GM19328 (cell line): ENCODE measurements around the gene SULT1E1.

Experiments
- ATAC-seq: cut with Tn5 transposase; IDR thresholded peaks from one replicate; pipeline ENCODE4 v1.9.1; 2021; ENCODE audit warnings: mild to moderate bottlenecking, moderate library complexity; ENCODE audit not compliant: unreplicated experiment

Gene SULT1E1, protein sequence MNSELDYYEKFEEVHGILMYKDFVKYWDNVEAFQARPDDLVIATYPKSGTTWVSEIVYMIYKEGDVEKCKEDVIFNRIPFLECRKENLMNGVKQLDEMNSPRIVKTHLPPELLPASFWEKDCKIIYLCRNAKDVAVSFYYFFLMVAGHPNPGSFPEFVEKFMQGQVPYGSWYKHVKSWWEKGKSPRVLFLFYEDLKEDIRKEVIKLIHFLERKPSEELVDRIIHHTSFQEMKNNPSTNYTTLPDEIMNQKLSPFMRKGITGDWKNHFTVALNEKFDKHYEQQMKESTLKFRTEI

DNA sequence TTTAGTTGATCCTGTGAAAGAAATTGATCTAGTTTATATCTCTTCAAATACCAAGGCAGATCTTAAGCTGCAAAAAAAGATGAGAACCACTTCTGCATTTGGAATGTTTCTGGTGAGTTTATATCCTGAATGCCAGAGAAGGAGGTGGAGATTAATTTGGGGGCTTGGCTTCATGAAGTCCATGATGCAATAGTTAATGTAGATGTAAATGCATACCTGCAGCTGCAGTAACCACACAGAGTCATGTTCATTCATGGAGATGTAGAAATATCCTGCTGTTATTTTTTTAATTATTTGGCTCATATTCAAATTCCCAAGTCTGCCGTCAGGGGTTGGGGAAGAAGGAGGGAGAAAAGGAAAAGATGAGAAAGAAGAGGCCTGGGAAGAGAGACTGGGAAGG is at the start of gene SULT1E1:
SULT1E1 (minus strand) TSS at position 94 of the 400 bp plus-strand sequence. CDS start 2,501 bp downstream, outside the sequence.
- ATAC-seq: no peak

DNA sequence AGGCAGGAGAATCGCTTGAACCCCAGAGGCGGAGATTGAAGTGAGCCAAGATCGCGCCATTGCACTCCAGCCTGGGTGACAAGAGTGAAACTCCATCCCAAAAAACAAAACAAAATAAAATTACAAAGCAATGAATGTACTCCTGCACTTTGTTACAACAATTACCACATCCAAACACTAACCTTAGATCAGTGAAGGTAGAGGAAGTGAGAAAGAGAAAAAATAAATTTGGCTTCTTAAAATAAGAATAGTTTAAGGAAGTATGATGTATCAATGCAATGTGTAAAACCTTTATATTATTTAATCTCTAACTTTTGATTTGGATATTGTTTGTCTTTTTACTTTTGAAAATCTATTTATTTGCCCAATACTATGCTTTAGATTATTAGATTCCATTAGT is 49.2 kb upstream of the SULT1E1 start:
- ATAC-seq: no peak

DNA sequence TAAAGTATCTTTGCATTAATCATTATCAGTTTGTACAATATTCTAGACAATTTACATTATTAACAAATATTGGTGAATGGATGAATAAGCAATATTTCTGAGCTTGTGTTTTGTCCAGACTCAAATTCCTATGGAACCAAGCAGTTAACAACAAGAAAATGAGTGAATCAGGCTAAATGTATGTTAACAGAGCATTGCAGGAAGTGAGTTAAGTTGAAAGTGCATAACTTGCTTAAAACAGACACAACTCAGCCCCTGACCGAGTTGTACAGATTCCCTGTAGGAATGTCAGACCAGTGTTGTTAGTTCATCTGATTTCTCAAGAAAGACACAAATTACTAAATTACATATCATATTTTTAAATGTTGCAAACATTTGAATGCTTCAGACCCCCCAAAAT is 47.2 kb upstream of the SULT1E1 start:
- ATAC-seq: no peak

DNA sequence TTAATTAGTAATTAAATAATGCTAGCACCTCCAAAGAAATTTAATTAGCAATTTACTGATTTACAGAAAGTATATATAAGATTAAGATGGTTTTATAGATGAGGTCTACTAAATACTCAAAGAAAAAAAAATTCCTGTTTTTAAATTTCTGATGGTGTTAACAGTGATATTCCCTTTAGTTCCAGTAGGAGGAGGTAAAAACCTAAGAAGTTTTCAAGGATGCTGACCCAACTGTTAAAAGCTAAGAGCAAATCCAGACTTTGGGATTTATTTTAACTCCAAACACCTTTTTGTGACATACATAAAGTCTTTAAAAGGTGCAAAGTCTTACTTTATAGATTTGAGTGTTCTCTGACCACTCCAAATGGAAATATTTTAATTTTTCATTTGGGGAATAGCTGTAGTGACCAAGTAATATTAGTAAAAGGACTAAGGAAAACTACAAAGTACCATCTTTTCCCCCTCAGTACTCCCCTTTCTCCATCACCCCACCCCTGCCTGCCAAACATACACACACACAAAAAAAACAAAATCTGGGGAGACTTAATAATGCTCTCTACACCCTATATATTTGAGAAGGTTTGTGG is 36.7 kb upstream of the SULT1E1 start:
- ATAC-seq: no peak

DNA sequence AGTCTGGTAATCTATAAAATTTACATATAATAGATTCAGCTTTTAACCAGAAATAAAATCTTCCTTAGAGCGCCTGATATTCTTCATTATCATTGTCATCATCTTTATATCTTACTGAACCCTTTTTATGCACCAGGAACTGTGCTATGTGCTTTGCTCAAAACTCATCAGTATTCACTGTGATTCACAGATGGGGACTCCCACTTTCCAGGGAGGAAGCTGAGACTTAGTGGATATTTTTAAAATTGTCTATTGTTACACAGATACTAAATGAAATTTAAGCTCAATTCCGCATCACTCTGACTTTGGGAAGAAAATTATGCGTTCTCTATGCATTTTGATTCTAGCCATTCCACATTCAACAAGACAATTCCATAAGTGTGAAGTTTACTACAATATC is 34.8 kb upstream of the SULT1E1 start:
- no peak for ATAC-seq

DNA sequence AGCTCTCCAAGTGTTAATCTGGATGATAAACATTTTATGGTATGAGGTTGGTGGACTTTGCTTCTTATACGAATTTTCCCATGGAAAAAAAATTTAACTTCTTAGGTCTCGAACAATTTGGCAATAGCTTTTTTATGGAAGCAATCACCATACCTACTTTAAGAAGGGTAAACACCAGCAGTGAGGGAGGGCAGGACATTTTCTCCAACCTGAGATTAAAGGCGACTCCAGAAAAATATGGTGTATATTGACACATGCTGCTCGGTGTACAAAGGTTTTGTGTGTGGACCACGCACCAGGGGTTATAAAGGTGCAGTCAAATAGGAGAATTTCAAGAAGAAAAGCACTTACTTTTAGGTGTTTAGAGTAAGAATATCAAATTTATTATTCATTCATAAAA is 34.2 kb upstream of the SULT1E1 start:
- ATAC-seq: no peak

DNA sequence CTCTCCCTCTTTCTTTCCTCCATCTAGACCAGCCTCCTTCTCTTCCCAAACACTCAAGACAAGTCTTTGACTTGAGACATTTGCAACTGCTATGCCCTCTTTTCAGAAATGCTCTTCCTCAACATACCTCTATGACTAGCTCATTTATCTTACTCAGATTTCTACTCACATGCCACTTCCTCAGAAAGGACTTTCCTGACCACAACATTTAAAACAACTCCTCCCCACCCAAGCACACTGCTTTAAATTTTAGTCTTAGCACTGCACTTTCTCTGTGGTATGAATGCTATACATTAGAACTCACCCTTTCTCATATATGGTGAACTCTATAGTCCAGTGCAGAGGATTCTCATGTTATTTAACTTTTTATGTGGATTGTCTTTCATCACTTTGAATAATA is 28.4 kb upstream of the SULT1E1 start:
- no peak for ATAC-seq

DNA sequence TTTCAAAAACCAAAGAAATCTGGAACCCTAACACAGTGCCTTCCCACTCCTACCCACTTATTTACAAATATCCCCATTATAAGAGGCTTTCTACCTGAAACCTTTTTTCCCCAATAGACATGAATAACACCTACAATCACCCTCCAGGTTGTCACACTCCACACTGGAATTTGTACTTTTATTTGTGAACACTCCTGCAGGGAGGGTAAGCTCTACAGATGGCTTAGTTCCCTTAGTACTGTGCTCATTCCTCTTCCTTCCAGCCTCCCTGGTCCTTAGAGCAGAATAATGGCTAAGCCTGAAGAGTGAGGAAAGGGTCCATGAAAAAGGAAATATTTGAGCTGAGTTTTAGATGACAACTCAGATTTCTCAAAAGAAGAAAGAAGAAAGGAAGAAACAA is 22.2 kb upstream of the SULT1E1 start:
- ATAC-seq: no peak

DNA sequence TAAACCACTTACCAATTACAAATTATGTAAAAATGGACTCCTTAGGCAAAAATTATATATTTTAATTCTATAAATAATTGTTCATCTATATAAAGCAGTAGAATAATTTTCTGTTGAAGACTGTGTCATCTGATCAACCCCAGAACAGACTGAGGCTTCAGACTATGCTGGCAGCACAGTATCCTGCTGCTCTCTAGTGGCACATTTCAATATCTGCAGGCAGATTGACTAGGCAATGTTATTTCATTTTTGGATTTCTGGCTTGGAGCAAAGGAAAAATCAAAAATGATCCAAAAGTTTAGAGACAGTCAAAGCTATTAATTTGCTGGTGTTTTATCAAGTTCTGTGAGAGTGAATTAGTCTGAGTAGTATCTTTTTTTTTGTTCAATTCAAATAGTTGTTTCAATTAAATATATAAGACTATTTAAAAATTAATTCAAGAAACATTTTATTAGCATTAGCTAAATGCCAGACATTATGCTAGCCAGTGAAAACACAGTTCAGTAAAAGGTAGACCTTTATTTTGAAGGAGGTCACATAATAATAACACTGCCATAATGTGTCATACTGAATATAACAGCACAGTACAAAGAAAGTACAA is 21.3 kb upstream of the SULT1E1 start:
- peak; percentile 75 for ATAC-seq

DNA sequence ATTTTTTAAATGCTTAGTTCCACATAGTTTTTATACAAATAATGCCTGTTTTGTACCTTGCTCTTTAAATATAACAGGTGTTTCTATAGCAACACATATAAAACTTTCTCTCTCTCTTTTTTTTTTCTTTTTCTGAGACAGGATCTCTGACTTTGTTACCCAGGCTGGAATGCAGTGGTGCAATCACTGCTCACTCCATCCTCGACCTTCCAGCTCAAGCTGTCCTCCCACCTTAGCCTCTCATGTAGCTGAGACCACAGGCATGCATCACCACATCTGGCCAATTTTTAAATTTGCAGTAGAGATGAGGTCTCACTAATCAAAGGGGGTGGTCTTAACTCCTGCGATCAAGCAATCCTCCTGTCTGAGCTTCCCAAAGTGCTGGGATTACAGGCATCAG is 18.3 kb upstream of the SULT1E1 start:
- no peak for ATAC-seq

DNA sequence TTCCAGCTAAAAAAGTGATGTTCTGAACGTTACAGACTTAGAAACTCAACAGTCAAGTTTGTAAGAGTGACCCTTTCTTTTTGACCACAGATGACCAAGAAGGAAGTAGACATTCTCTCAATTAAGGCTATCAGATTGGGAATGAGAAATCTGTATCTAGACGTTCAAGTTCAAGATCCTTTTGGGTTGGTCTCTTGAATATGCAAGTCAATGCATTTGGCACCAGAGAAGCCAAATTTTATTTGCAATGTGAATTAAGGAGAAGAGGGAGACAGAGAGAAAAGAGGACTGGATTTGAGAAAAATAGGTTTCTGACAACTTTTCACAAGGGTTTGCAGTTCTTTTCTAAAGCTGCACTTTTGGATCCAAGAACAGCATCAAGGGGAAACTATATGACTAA is 17.5 kb upstream of the SULT1E1 start:
- ATAC-seq: no peak

DNA sequence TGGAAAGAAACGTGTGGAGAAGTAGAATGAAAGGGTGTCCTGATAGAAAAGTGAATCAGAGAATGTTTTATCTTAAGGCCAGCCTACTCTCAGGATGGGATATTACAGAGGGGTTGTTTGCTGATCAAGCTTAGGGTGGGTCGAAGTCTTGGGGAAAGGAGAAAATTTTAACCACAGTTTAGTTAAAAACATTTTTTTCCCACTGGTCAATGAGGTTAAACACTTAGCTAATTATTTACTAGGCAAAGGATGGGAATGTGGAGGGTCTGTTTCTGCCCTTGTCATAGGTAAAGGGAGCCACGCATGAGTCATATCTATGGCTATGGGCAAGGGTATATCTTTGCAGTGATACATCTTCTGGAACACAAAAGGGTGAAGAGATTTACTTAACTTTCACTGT is 16.1 kb upstream of the SULT1E1 start:
- no peak for ATAC-seq

DNA sequence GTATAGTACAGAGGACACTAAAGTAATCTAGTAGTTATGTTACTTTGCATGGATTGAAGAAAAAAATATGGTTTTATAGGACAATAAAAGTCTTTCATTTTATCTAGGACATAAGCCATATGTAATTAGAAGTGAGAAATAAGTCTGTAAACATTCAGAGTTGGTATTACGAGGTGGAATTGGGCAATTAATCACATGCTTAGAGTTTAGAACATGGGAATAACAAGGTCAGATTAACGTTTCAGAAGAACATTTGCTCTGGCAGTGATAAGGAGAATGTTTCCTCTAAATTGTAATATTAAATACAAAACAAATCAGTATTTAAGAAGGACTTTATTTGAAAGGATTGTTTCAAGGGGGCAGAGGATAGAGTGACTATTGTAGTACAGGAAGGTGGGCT is 15.6 kb upstream of the SULT1E1 start:
- ATAC-seq: no peak

DNA sequence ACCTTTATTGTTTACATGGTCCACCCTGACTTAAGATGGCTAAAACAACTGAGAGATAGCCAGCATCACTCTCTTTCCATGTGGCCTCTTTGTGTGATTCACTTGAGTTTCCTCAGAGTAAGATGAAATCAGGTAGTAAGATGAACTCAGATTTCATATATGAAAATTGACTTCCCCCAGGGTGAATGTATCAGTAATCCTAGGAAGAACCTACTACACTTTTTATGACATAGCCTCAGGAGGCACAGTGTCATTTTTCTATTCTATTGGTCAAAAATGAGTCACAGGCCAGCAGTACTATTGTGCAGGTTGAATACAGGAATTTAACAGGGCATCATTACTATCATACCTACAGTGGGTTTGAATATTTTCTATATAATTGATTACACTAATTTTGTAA is 14.6 kb upstream of the SULT1E1 start:
- no peak for ATAC-seq

DNA sequence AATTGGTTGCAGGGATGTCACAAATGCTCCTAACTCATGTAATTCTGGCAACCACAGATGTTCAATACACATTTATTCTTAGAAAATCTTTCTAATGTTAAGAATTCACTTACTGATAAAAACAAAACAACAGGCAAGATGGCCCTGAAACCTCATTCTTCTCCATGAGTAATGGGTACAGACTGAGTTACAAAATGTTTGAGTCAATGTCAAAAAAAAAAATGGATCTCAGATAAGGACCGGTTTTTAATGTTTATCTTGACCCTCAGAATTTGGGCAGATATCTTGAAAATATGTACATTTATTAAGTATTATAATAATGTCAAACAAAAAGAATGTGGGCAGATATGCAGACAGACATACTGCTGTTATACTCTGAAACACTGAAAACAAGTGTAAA is 1.8 kb upstream of the SULT1E1 start:
- no peak for ATAC-seq

DNA sequence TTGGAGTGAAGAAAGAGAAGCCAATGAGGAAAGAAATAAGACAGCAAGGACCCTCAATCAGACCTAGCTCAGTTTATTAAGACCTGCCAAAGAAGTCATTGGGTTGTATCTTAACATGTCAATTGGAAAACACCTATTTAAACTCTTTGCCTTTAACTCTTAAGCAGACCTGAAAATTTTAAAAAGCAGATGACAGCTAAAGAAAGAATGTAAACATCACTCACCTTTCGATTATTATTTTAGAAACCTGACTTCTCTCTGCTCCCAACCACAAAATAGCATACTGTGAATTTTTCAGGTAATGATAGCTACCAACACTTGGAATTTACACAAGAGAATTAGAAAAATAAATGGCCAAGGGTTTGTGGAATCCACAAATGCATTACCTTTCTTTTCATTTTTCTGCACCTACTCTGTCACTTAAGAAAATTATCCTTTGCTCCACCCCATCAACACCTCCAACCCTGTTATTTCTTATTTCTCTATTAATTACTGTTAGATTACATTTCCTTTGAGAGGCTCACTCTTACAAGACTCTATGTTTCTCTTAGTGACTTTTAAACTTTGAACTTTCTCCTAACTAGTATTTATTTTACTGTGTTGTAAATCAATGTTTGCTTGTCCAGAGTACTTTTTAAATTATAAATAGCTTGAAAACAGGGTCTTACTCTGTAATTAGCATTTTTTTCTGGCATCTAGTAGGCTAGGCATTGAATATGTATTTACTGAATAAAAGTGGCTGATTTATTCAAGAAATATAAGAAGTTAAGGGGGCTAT is 765 bp upstream of the SULT1E1 start:
- no peak for ATAC-seq

DNA sequence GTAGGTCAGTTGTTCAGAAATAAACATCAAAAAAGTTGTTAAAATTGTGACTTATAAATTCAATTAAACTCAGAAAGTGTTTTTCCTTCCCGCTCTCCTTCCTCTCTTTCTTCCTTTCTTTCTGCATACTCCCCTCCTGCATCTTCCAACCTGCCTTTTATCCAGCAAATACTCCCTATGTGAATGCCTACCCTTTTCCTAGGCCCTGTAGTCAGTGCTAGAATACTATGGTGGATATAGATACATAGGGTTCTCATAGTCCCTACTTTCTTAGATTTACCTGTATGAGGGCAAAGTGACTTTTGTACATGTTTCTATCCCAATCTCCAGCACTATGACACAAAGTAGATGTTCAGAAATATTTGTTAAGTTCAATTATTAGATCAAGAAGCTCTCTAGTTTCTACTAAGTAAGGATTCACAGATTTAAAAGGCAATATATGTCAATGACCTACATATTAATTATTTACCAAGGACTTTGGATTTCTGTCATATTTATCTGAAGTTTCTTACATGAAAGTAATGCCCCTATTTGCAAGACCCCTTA is 732 bp downstream of the SULT1E1 start:
- ATAC-seq: no peak

DNA sequence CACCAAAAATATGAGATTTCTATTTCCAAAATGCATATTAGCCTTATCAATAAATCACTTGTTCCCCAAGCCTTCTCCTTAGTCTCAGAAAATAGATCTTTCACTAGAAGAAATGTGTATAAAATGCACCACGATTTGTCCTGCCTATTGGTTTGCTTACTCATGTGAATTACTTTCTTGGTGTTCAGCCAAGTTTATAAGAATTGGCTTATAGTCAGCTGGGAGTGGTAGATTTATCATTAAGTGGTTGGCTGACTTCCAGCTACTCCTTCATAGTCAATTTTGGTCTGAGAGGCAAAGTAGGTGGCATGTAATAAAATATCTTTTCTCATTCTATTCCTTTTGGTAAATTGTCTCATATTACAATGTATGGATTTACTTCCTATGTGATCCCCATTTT is 1.3 kb downstream of the SULT1E1 start:
- ATAC-seq: no peak

DNA sequence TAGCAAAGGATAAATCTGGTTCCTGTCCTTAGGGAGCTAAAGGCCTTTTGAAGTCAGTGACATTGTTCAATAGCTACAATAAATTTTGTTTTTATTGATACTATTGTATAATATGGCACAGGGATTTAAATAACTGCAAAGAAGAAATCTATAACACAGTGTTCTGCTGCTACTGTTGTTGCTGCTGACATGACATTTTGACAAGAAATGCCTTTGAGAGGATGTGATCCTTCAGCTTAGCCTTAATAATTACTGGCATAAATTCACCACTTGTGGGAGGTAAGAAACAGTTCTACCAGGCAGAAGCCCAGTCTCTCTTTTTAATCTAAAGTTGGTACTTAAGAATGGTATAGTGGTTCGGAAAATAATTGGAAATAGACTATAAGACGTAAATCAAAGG is 4.1 kb downstream of the SULT1E1 start:
- ATAC-seq: no peak

DNA sequence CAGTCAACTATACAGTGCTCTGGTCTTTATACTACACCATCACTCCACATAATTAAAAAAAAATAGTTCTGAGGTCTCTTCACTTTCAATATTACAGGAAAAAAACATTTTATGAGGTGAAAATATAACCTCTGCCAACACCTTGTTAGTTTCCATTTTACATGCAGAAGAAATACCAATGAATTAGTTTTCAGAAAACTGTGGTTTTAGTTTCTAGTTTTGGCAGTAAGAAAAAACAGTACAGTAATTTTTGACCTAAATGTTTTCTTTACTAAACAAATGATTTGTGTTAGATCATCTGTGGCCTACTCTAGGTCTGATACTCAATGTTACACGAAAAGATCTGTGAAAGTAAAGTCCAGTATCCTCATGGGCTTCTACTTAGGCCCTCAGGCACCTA is 10.0 kb downstream of the SULT1E1 start:
- peak; percentile 74 for ATAC-seq

DNA sequence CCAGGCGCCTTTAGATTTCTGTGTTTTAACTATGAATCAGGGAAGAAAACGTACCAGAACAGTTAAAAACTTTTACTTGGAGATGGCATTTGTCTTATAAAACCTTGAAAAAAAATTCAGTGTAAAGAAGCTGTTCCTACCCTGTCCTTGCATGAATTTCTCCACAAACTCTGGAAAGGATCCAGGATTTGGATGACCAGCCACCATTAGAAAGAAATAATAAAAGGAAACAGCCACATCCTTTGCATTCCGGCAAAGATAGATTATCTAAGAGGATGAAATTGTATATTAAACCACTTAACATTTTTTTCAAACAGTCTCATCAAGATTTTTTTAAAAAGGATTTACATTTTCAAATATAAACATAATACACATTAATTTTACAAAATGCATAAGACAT is 10.6 kb downstream of the SULT1E1 start:
- no peak for ATAC-seq

DNA sequence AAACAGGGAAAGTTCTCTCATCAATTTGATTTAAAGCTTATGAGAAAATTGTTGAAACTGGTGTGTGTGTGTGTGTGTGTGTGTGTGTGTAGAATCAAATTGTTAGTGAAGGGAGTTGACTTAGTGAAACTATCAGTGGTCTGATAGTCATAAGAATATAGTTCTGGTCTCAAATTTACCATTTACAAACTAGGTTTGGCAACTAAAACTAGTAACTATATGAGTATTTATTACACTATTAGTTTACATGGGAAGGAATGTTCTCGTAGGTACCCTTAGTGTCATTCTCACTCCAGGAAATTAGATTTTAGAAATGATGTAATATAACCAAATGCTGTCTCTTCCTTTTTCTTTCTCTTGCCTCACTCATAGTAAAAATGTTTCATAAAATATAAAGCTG is 11.9 kb downstream of the SULT1E1 start:
- ATAC-seq: no peak
